GM13977 (cell line): ENCODE measurements around the gene IDI2.

Source experiments
- DNase-seq: peaks from one replicate; pipeline ENCODE4 v3.0.0; 2012; ENCODE audit warnings: low spot score
- in situ Hi-C: fragments of 300-500 bp; cut with MboI; formaldehyde crosslinking; loops from one replicate; pipeline ENCODE4 v1.12.0; 2022; ENCODE audit warnings: low sequenced_read_pairs, low pct_unique_long_range_greater_than_20kb, mixed read lengths, inconsistent platforms; ENCODE audit not compliant: unreplicated experiment
- TF ChIP-seq, protein P1 (sequence below): IDR thresholded peaks from 2 replicates; pipeline ENCODE4 v1.5.1; 2012; ENCODE audit warnings: mild to moderate bottlenecking, control low read depth; ENCODE audit not compliant: insufficient read depth; ENCODE audit errors: extremely low read depth, missing control alignments

The IDI2 gene

DNA sequence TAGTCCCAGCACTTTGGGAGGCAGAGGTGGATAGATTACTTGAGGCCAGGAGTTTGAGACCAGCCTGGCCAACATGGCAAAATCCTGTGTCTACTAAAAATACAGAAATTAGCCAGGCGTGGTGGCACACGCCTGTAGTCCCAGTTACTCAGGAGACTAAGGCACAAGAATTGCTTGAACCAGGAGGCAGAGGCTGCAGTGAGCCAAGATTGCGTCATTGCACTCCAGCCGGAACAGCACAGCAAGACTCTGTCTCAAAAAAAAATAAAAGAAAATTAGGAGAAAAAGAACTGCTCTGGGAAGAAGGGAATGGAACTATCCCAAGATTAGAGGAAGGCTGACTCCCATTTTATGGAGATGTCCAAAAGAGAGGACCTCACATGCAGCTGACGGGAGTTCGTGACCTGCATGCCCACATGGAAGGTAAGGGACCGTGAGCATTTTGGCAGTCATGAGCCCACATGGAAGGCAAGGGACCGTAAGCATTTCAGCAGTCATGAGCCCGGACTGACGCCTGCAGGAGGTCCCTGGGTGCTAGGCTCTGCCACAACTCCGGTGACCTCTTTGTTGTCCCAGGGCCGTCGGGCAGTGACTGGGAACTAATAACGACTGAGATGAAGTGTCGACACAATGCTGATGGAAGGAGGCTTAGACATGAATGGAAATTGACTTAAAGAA is 56.0 kb downstream of the IDI2 start:
- in situ Hi-C loops = no loop called here
- TF ChIP-seq, protein P1, sequence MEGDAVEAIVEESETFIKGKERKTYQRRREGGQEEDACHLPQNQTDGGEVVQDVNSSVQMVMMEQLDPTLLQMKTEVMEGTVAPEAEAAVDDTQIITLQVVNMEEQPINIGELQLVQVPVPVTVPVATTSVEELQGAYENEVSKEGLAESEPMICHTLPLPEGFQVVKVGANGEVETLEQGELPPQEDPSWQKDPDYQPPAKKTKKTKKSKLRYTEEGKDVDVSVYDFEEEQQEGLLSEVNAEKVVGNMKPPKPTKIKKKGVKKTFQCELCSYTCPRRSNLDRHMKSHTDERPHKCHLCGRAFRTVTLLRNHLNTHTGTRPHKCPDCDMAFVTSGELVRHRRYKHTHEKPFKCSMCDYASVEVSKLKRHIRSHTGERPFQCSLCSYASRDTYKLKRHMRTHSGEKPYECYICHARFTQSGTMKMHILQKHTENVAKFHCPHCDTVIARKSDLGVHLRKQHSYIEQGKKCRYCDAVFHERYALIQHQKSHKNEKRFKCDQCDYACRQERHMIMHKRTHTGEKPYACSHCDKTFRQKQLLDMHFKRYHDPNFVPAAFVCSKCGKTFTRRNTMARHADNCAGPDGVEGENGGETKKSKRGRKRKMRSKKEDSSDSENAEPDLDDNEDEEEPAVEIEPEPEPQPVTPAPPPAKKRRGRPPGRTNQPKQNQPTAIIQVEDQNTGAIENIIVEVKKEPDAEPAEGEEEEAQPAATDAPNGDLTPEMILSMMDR = no peak
- no peak for DNase-seq
